ENCODE data around the gene ATE1. TPM values are rescaled to one million over a fixed set of nuclear protein-coding genes. Genes with fewer than 3 reads are reported as not detected.
"Not testable (repeated sequence)": the region's sequence is repeated elsewhere in the genome, so short reads cannot be mapped to it uniquely, and the experiment has no call there.

Gene ATE1
- total and polyA plus RNA-seq, 7 donors = 12.5 to 49.6 (median 31.4) TPM

- no peak for DNase-seq
- Histone ChIP-seq H3K36me3 (peaks cover 0 to 35% (median 9%) of the 10 kb centered on the region in 4 donors), H3K4me1 (no peaks in the 10 kb centered on the region), H3K27me3 (no peaks in the 10 kb centered on the region), H3K27ac (no peak overlapping the region), H3K9me3 (no peaks in the 10 kb centered on the region), H3K4me3 (no peak overlapping the region)
- no peak for TF ChIP-seq POLR2A (IDR thresholded peaks at IDR 0.05)
- TF ChIP-seq EP300 (IDR thresholded peaks at IDR 0.05) = no peak
- TF ChIP-seq, protein P1, sequence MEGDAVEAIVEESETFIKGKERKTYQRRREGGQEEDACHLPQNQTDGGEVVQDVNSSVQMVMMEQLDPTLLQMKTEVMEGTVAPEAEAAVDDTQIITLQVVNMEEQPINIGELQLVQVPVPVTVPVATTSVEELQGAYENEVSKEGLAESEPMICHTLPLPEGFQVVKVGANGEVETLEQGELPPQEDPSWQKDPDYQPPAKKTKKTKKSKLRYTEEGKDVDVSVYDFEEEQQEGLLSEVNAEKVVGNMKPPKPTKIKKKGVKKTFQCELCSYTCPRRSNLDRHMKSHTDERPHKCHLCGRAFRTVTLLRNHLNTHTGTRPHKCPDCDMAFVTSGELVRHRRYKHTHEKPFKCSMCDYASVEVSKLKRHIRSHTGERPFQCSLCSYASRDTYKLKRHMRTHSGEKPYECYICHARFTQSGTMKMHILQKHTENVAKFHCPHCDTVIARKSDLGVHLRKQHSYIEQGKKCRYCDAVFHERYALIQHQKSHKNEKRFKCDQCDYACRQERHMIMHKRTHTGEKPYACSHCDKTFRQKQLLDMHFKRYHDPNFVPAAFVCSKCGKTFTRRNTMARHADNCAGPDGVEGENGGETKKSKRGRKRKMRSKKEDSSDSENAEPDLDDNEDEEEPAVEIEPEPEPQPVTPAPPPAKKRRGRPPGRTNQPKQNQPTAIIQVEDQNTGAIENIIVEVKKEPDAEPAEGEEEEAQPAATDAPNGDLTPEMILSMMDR (IDR thresholded peaks at IDR 0.05) = no peak
- TF ChIP-seq POLR2AphosphoS5 (IDR thresholded peaks at IDR 0.05) = no peak
- WGBS, 2 donors = 64 to 78% methylated on average over 1 of the region's 1 CpG
- intact Hi-C loops (cut with DNase I) = no loop called here
These were observed 96.1 kb downstream of the ATE1 start for GRCh38 chr10:121831777-121832176.

GRCh38 chr10:121831237-121831636 lies 96.6 kb downstream of the ATE1 start:
- no peaks in the 10 kb centered on the region for H3K27me3 ChIP-seq
- no peaks in the 10 kb centered on the region for H3K9me3 ChIP-seq
- intact Hi-C loops (cut with DNase I) = no loop called here
- TF ChIP-seq EP300 (IDR thresholded peaks at IDR 0.05) (no peak), POLR2A (IDR thresholded peaks at IDR 0.05) (no peak), POLR2AphosphoS5 (IDR thresholded peaks at IDR 0.05) (no peak)
- TF ChIP-seq, protein P1 (IDR thresholded peaks at IDR 0.05) = no peak
- no peak for DNase-seq
- 93 to 95% methylated on average over 6 of the region's 6 CpGs for WGBS, 2 donors
- no peak overlapping the region for H3K4me3 ChIP-seq
- no peak overlapping the region for H3K27ac ChIP-seq
- H3K4me1 ChIP-seq = no peaks in the 10 kb centered on the region
- H3K36me3 ChIP-seq = peaks cover 0 to 33% (median 8%) of the 10 kb centered on the region in 4 donors

DNA sequence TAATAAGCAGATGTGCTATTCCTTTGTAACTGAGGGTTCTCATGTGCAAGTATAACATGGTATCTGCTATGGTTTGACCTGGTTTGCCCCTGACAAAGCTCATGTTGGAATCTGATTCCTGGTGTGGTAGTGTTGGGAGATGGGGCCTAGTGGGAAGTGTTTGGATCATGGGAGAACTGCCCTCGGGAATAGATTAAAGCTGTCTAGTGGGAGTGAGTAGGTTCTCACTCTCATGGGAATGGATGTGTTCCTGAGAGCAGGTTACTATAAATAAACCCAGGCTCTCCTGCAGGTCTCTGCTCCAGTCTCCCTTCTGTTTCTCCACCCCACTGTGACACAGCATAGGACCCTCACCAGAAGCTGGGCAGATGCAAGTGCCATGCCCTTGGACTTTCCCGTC lies 97.7 kb downstream of the ATE1 start:
- intact Hi-C loops (cut with DNase I) = no loop called here
- Histone ChIP-seq H3K9me3 (no peaks in the 10 kb centered on the region), H3K4me1 (no peaks in the 10 kb centered on the region)

GRCh38 chr10:121828045-121828444 lies 99.8 kb downstream of the ATE1 start:
- WGBS, 2 donors = 91 to 92% methylated on average over 5 of the region's 5 CpGs
- no peaks in the 10 kb centered on the region for H3K27me3 ChIP-seq
- no peaks in the 10 kb centered on the region for H3K4me1 ChIP-seq
- TF ChIP-seq POLR2A (IDR thresholded peaks at IDR 0.05) = no peak
- TF ChIP-seq EP300 (IDR thresholded peaks at IDR 0.05) = no peak
- TF ChIP-seq POLR2AphosphoS5 (IDR thresholded peaks at IDR 0.05) = no peak
- TF ChIP-seq, protein P1 (IDR thresholded peaks at IDR 0.05) = no peak
- intact Hi-C loops (cut with DNase I) = no loop called here
- H3K36me3 ChIP-seq = peaks cover 0 to 9% (median 3%) of the 10 kb centered on the region in 4 donors
- no peak overlapping the region for H3K4me3 ChIP-seq
- no peak overlapping the region for H3K27ac ChIP-seq
- no peaks in the 10 kb centered on the region for H3K9me3 ChIP-seq
- DNase-seq = no peak

More for the DNA sequence above, 97.7 kb downstream of the ATE1 start:
- WGBS, 2 donors = 96 to 98% methylated on average over 2 of the region's 2 CpGs
- DNase-seq = no peak
- H3K4me3 ChIP-seq = no peak overlapping the region
- H3K36me3 ChIP-seq = peaks cover 0 to 22% (median 3%) of the 10 kb centered on the region in 4 donors
- TF ChIP-seq POLR2AphosphoS5 (IDR thresholded peaks at IDR 0.05) (no peak), POLR2A (IDR thresholded peaks at IDR 0.05) (no peak)
- TF ChIP-seq, protein P1 (IDR thresholded peaks at IDR 0.05) = no peak
- H3K27me3 ChIP-seq = no peaks in the 10 kb centered on the region
- H3K27ac ChIP-seq = no peak overlapping the region

DNA sequence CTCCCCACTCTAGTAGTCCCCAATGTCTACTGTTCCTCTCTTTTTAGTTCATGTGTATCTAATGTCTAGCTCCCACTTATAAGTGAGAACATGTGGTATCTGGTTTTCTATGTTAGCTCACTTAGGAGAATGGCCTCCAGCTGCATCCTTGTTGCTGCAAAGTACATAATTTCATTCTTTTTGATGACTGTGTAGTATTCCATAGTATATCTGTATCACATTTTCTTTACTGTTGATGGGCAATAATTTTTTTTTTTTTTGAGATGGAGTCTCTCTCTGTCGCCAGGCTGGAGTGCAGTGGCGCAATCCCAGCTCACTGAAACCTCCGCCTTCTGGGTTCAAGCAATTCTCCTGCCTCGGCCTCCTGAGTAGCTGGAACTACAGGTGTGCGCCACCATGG lies 101.1 kb downstream of the ATE1 start:
- H3K4me3 ChIP-seq; H3K27ac ChIP-seq; H3K9me3 ChIP-seq; H3K4me1 ChIP-seq; H3K36me3 ChIP-seq; DNase-seq; intact Hi-C loops (cut with DNase I); H3K27me3 ChIP-seq: not testable (repeated sequence)
- 98 to 100% methylated on average over 5 of the region's 5 CpGs for WGBS, 2 donors

Data from sigmoid colon (tissue), 7 donors.